ENCODE results near the gene DHX34.

DHX34 gene

DNA sequence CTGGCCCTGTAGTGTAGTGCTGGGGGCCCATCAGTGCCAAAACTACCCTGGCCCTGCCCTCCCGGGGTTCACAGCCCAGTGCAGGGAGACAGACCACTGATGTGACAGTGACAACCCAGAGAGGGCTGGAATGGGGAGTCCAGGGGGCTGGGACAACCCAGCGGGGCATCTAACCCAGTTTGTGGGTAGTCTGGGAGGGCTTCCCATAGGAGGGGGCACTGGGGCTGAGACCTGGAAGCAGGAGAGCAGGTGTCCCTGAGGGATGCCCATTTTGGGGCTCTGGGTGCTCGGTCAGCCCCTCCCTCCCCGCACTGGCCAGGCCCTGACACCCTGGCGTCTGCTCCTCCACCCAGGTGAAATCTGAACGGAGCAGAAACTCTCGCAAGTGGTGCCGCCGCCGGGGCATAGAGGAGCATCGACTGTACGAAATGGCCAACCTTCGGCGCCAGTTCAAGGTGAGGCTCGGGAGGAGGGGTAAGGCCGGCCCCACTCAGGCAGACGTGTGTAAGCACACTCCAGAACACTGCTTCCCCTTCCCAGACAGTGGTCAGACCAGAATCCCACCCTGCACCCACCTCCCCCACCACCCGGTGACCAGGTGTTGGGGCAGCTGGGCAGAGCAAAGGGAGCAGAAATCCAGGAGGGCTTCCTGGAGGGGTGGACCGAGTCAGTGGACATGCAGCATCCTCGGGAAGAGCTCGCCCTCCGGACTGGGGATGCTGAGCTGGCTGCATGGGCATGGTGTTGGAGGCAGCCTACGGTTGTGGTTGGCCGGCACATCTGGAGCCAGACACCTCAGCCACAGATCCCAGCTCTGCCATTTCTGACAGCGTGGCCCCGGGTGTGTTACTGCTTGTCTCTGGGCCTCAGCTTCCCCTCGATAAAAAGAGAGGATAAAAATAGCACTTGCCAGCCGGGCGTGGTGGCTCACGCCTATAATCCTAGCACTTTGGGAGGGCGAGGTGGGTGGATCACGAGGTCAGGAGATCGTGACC, 24.4 kb downstream of the DHX34 start:
- Histone ChIP-seq H3K9ac (ENCODE audit: low read depth, low read length) (no peak overlapping the region), H3K9me3 (ENCODE audit: insufficient read depth, low read depth, low read length) (no peaks in the 10 kb centered on the region), H3K27ac (ENCODE audit: low read length) (no peak overlapping the region), H3K36me3 (ENCODE audit: insufficient read depth, low read depth, low read length) (peaks cover 96% of the 10 kb centered on the region), H3K4me1 (ENCODE audit: insufficient read depth, low read length) (no peaks in the 10 kb centered on the region), H3K27me3 (ENCODE audit: insufficient read depth, low read length) (no peaks in the 10 kb centered on the region), H3K4me3 (ENCODE audit: low read length) (no peak overlapping the region)

DNA sequence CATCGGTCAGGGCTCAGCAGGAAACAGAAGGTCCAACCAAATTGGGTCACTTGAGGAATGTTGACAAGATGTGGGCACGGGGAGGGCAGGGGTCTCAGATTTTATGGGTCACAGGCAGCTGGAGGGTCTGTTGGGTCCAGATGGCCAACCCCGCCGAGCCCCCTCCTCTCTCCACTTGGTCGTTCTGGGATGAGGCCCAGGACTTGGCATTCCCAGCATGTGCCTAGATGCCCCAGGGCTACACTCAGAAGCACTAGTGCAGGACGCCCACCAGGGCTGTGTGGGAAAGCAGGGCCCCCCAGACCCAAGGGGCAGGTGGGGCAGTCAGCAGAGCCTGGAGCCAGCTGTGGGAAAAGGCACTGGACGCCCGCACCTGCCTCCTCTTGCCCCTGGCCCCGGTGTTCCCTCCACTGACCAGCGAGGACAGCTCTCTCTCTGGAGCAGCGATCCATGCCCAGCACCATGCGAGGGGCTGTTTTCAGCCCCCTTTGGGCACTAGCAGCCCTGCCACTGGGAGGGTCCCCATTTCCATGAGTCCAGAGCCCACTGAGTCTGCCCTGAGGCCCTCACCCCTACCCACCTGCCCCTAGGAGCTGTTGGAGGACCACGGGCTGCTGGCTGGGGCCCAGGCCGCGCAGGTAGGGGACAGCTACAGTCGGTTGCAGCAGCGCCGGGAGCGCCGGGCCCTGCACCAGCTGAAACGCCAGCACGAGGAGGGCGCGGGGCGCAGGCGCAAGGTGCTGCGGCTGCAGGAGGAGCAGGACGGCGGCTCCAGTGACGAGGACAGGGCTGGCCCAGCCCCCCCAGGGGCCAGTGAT, 26.0 kb downstream of the DHX34 start:
- no peaks in the 10 kb centered on the region for H3K27me3 ChIP-seq (ENCODE audit: insufficient read depth, low read length)
- no peaks in the 10 kb centered on the region for H3K9me3 ChIP-seq (ENCODE audit: insufficient read depth, low read depth, low read length)
- H3K36me3 ChIP-seq (ENCODE audit: insufficient read depth, low read depth, low read length) = peaks cover 93% of the 10 kb centered on the region

GRCh38 chr19:47375694-47376588, 26.8 kb downstream of the DHX34 start:
- H3K4me3 ChIP-seq (ENCODE audit: low read length) = no peak overlapping the region
- no peak overlapping the region for H3K9ac ChIP-seq (ENCODE audit: low read depth, low read length)
- no peak overlapping the region for H3K27ac ChIP-seq (ENCODE audit: low read length)
- peaks cover 93% of the 10 kb centered on the region for H3K36me3 ChIP-seq (ENCODE audit: insufficient read depth, low read depth, low read length)
- H3K4me1 ChIP-seq (ENCODE audit: insufficient read depth, low read length) = no peaks in the 10 kb centered on the region
- no peaks in the 10 kb centered on the region for H3K27me3 ChIP-seq (ENCODE audit: insufficient read depth, low read length)
- no peaks in the 10 kb centered on the region for H3K9me3 ChIP-seq (ENCODE audit: insufficient read depth, low read depth, low read length)

More for the DNA sequence above, 26.0 kb downstream of the DHX34 start:
- Histone ChIP-seq H3K27ac (ENCODE audit: low read length) (no peak overlapping the region), H3K4me1 (ENCODE audit: insufficient read depth, low read length) (no peaks in the 10 kb centered on the region), H3K4me3 (ENCODE audit: low read length) (no peak overlapping the region), H3K9ac (ENCODE audit: low read depth, low read length) (no peak overlapping the region)

- H3K27ac ChIP-seq (ENCODE audit: low read length) = no peak overlapping the region
- no peaks in the 10 kb centered on the region for H3K27me3 ChIP-seq (ENCODE audit: insufficient read depth, low read length)
- no peaks in the 10 kb centered on the region for H3K9me3 ChIP-seq (ENCODE audit: insufficient read depth, low read depth, low read length)
- no peaks in the 10 kb centered on the region for H3K4me1 ChIP-seq (ENCODE audit: insufficient read depth, low read length)
- H3K36me3 ChIP-seq (ENCODE audit: insufficient read depth, low read depth, low read length) = peaks cover 93% of the 10 kb centered on the region
- no peak overlapping the region for H3K4me3 ChIP-seq (ENCODE audit: low read length)
- no peak overlapping the region for H3K9ac ChIP-seq (ENCODE audit: low read depth, low read length)
Measured at GRCh38 chr19:47376589-47377144, 27.6 kb downstream of the DHX34 start.

DNA sequence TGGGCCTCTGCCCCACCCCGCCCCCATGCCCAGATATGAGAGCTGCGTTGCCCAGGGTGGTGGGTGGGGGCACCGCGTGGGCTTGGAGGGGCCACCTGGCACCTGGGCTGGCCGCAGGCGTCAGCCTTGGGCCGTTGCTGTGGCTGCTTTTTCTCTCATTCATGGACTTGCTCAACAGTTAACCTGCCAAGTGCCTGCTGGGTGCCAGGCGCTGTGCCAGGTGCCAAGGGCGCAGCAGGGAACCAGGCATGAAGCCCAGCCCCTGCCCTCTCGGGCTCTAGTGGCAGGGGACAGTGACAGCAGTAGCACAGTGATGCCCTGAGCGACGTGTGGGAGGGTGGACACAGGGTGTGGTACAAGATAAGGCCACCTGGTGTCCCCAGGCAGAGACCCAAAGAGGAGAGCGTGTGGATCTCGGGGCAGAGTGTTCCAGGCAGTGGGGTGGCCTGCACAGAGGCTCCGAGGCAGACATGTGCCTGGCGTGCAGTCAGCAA, 28.1 kb downstream of the DHX34 start:
- Histone ChIP-seq H3K4me1 (ENCODE audit: insufficient read depth, low read length) (no peaks in the 10 kb centered on the region), H3K36me3 (ENCODE audit: insufficient read depth, low read depth, low read length) (peaks cover 93% of the 10 kb centered on the region), H3K9ac (ENCODE audit: low read depth, low read length) (no peak overlapping the region), H3K9me3 (ENCODE audit: insufficient read depth, low read depth, low read length) (no peaks in the 10 kb centered on the region), H3K27me3 (ENCODE audit: insufficient read depth, low read length) (no peaks in the 10 kb centered on the region), H3K27ac (ENCODE audit: low read length) (no peak overlapping the region), H3K4me3 (ENCODE audit: low read length) (no peak overlapping the region)

- Histone ChIP-seq H3K36me3 (ENCODE audit: insufficient read depth, low read depth, low read length) (peaks cover 92% of the 10 kb centered on the region), H3K9ac (ENCODE audit: low read depth, low read length) (no peak overlapping the region), H3K9me3 (ENCODE audit: insufficient read depth, low read depth, low read length) (no peaks in the 10 kb centered on the region), H3K27ac (ENCODE audit: low read length) (no peak overlapping the region), H3K4me3 (ENCODE audit: low read length) (no peak overlapping the region), H3K27me3 (ENCODE audit: insufficient read depth, low read length) (no peaks in the 10 kb centered on the region), H3K4me1 (ENCODE audit: insufficient read depth, low read length) (no peaks in the 10 kb centered on the region)
Measured at GRCh38 chr19:47377801-47378200, 28.7 kb downstream of the DHX34 start.

DNA sequence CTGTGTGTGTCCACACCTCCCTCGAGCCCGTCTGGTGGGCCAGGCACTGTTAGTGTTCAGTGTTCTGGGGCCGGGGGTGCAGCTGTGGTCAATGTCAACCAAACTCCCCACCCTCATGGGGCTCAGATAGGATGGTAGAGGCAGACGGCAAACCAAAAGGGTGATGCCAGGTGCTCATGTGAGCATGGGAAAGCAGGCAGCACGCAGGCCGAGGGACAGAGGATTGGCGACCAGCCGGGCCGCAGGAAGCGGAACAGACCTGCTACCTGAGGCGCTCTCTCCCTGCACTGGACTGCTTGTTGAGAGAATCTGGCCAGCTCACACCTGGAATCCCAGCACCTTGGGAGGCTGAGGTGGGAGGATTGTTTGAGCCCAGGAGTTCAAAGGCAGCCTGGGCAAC, 29.1 kb downstream of the DHX34 start:
- Histone ChIP-seq H3K27me3 (ENCODE audit: insufficient read depth, low read length) (no peaks in the 10 kb centered on the region), H3K9ac (ENCODE audit: low read depth, low read length) (no peak overlapping the region), H3K4me3 (ENCODE audit: low read length) (no peak overlapping the region), H3K27ac (ENCODE audit: low read length) (no peak overlapping the region), H3K4me1 (ENCODE audit: insufficient read depth, low read length) (no peaks in the 10 kb centered on the region), H3K9me3 (ENCODE audit: insufficient read depth, low read depth, low read length) (no peaks in the 10 kb centered on the region), H3K36me3 (ENCODE audit: insufficient read depth, low read depth, low read length) (peaks cover 88% of the 10 kb centered on the region)

- H3K4me1 ChIP-seq (ENCODE audit: insufficient read depth, low read length) = no peaks in the 10 kb centered on the region
Measured at GRCh38 chr19:47379381-47379938, 30.3 kb downstream of the DHX34 start.

DNA sequence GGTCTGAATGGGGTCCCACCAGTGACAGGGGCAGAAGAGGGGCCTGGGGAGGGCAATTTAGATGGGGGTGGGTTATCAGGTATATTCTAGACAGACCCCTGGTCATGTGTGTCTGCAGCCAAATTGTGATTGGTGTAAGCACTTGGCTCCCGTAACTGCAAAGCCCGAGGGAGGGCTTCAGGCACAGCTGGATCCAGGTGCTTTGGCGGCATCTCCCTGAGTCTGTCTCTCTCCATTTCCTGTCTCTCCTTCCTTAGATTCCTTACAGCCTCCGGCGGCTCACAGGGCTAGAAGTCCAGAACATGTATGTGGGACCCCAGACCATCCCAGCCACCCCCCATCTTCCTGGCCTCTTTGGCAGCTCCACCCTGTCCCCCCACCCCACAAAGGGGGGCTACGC, 31.4 kb downstream of the DHX34 start:
- peaks cover 66% of the 10 kb centered on the region for H3K36me3 ChIP-seq (ENCODE audit: insufficient read depth, low read depth, low read length)
- H3K4me1 ChIP-seq (ENCODE audit: insufficient read depth, low read length) = no peaks in the 10 kb centered on the region
- H3K9me3 ChIP-seq (ENCODE audit: insufficient read depth, low read depth, low read length) = no peaks in the 10 kb centered on the region
- no peak overlapping the region for H3K4me3 ChIP-seq (ENCODE audit: low read length)
- no peak overlapping the region for H3K9ac ChIP-seq (ENCODE audit: low read depth, low read length)
- no peaks in the 10 kb centered on the region for H3K27me3 ChIP-seq (ENCODE audit: insufficient read depth, low read length)
- H3K27ac ChIP-seq (ENCODE audit: low read length) = no peak overlapping the region

More at GRCh38 chr19:47379381-47379938, 30.3 kb downstream of the DHX34 start:
- Histone ChIP-seq H3K27ac (ENCODE audit: low read length) (no peak overlapping the region), H3K9me3 (ENCODE audit: insufficient read depth, low read depth, low read length) (no peaks in the 10 kb centered on the region), H3K9ac (ENCODE audit: low read depth, low read length) (no peak overlapping the region), H3K4me3 (ENCODE audit: low read length) (no peak overlapping the region), H3K27me3 (ENCODE audit: insufficient read depth, low read length) (no peaks in the 10 kb centered on the region), H3K36me3 (ENCODE audit: insufficient read depth, low read depth, low read length) (peaks cover 75% of the 10 kb centered on the region)

- Histone ChIP-seq H3K4me1 (ENCODE audit: insufficient read depth, low read length) (no peaks in the 10 kb centered on the region), H3K36me3 (ENCODE audit: insufficient read depth, low read depth, low read length) (peaks cover 60% of the 10 kb centered on the region), H3K9ac (ENCODE audit: low read depth, low read length) (no peak overlapping the region), H3K4me3 (ENCODE audit: low read length) (no peak overlapping the region), H3K27me3 (ENCODE audit: insufficient read depth, low read length) (no peaks in the 10 kb centered on the region), H3K9me3 (ENCODE audit: insufficient read depth, low read depth, low read length) (no peaks in the 10 kb centered on the region), H3K27ac (ENCODE audit: low read length) (no peak overlapping the region)
Measured at GRCh38 chr19:47381121-47381520, 32.0 kb downstream of the DHX34 start.

Measured in iPS-20b (cell line).